Endothelial cell of hepatic sinusoid (primary cell): Measurements from ENCODE around the gene CRLF3.
"Not testable (repeated sequence)": the region's sequence is repeated elsewhere in the genome, so short reads cannot be mapped to it uniquely, and the experiment has no call there.

ENCODE experiments used
- in situ Hi-C: cut with HindIII; loops from 2 replicates; pipeline ENCODE4 v1.10.0; 2017; ENCODE audit warnings: low sequenced_read_pairs

The CRLF3 gene

DNA sequence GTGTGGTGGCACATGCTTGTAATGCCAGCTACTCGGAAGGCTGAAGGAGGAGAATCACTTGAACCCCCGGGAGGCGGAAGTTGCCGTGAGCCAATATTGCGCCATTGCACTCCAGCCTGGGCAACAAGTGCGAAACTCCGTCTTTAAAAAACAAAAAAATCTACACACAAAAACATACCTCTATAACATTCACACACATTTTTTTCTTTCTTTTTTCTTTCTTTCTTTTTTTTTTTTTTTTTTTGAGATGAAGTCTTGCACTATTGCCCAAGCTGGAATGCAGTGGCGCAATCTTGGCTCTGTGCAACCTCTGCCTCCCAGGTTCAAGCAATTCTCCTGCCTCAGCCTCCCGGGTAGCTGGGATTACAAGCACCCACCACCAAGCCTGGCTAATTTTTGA lies 9.6 kb downstream of the CRLF3 start:
- in situ Hi-C loops, result not testable (repeated sequence)

DNA sequence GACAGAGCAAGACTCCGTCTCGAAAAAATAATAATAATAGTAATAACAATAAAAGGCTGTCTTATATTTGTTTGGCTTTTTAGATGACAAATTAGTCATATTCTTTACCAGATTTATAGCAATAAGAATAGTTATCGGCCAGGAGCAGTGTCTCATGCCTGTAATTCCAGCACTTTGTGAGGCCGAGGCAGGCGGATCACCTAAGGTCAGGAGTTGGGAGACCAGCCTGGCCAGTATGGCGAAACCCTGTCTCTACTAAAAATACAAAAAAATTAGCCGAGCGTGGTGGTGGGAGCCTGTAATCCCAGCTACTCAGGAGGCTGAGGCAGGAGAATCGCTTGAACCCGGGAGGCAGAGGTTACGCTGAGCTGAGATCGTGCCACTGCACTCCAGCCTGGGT lies 10.3 kb downstream of the CRLF3 start:
- in situ Hi-C loops, result not testable (repeated sequence)

DNA sequence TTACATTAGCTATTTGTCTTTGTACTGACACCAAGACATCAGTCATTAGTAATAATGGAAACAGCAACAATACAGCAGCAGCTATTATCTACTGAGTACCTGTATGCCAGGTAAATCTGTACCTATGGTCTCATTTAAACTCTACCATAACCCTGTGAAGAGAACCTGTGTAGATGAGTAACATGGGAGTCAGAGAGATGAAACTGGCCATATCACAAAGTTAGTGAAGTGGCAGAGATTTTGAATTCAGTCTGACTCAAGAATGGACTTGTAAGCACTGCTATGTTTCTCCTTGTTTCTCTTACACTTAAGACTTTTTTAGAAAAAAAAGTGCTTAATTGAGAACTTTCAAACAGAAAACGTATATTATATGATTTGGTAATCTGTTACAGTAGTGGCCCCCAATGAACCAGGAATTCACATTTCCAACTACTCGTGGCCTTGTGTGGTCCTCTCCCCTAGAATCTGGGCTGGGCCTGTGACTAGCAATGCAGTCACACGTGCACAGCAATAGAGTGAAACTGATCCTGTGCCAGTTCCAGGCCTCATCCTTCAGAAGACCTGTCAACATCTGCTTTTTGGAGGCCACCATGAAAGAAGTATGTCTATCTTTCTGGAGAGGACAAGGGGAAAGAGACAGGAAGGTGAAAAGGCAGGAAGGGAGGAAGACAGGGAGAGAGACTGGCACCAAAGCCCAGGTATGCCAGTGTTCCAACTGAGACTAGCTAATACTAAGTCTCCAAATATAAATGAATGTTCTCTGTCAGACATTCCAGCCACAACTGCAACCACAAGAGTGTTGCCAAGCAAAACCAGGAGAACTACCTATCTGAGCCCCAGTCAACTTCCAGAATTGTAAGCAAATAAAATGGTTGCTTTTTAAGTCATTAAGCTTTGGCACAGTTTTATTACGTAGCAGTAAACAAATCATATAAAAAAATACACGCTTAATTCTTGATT lies 12.0 kb downstream of the CRLF3 start:
- in situ Hi-C loops, result no loop called here

DNA sequence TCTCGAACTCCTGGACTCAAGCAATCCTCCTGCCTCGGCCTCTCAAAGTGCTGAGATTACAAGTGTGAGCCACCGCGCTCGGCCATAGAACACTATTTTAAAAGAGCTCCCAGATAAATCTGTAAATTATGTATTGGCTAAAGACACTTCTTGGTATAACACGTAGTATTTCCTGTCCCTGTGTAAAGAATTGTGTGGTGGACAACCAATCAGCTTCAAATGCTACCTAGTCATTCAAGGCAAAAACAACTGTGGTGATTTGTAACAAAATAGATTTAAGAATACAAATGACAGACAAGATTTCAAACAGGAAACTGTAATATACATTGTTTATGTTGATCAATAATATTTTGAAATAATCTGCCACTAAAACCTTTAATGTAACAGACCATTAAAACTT lies 14.6 kb downstream of the CRLF3 start:
- in situ Hi-C loops, result no loop called here

DNA sequence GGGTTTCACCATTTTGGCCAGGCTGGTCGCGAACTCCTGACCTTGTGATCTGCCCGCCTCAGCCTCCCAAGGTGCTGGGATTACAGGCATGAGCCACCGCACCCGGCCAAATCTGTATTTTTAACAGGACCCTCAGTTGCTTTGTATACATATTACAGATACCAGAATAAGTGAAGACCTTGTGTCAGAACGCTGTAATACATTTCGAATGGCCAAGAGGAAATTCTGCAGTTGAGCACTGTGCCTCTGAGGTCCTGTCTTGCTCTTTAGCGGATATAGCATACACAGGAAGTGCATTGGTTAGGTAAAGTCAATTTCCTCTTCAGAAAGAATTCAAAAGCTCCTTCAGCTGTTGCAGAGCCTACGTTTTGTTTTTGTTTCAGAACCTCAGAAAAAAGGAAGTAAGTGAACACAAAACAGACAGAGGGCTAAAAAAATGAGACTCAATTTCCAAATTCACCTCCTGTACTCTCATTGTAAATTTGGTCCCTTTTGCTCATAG lies 15.7 kb downstream of the CRLF3 start:
- in situ Hi-C loops, result no loop called here

DNA sequence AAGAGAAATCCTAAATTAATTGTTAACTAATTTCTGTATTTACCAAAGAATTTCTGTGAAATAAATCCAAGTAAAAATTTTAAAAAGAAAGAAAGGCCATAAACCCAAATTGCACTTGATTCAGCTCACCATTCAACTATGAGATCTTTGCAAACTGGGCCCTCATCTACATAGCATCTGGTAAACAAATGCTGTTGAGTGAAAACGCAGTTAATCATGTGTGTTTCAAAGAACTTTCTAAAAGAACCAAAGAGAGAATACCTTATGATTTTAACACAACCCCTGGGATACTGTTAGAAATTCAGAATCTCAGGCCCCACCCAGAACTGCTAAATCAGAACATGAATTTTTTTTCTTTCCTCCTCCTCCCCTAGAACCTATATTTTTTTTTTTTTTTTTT lies 16.6 kb downstream of the CRLF3 start:
- in situ Hi-C loops, result no loop called here

DNA sequence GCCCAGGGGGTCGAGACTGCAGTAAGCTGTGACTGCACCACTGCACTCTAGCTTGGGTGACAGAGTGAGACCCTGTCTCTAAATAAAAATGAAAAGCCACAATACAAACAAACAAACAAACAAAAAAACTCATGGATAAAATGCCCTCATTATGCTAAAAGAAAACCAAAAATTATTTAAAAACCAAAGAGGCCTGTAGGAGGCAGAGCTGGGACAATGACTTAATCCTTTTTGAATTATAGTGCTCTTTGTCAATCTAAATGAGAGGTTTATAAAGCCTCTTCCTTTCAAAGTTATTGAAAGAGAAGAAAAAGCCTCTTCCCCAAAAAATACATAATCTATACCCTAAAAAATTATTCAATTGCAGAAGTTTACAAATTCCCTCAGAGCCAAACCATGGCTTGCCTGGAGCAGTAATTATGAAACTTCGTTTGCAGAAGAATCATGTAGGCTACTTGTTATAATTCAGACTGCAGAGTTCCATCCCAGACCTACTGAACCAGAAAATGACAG lies 18.5 kb downstream of the CRLF3 start:
- in situ Hi-C loops, result no loop called here

DNA sequence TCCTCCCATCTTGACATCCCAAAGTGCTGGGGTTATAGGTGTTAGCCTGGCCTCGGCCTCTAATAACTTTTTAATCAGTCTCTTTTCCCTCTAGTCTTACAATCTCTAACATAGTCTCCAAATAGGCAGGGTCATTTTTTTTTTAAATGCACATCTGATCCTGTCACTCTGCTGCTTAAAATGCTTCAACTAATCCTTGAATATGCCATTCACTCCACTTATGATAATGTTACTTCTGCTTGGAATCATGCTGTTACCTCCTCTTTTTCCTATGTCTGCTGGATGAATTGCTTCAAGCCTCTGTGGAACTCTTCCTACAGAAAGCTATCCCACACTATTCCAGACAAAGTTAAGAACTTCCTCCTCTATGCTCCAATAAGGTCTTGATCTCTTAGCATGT lies 22.8 kb downstream of the CRLF3 start:
- in situ Hi-C loops, result no loop called here

DNA sequence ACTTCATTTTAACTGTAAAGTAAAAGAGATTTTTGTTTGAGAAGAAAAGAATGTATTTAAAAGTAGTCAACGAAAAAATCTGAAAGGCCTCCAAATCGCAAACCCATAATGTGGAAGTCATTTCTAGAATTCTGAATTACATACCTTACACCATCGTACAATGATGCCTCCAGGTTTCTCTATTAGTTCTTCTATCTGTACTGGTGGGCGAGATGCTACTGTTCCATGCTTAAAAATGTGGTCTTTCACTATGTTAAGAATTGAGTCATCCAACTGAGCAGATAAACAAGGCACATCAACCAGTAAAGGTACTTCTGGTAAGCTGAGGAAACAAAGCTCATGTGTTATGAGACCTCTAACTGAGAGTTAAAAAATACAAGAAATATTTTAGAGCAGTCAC lies 28.5 kb downstream of the CRLF3 start:
- in situ Hi-C loops, result no loop called here

DNA sequence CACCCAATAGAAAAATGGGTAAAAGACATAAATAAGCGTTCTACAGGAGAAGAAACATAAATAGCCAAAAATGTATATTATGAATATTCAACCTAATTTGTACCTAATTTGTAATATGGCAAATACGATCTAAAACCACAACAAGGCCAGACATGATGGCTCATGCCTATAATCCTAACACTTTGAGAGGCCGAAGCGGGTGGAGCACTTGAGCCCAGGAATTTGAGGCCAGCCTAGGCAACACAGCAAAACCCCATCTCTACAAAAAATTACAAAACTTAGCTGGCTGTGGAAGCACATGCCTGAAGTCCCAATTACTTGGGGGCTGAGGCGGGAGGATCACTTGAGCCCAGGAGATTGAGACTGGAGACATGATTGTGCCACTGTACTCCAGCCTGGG lies 30.1 kb downstream of the CRLF3 start:
- in situ Hi-C loops, result no loop called here

DNA sequence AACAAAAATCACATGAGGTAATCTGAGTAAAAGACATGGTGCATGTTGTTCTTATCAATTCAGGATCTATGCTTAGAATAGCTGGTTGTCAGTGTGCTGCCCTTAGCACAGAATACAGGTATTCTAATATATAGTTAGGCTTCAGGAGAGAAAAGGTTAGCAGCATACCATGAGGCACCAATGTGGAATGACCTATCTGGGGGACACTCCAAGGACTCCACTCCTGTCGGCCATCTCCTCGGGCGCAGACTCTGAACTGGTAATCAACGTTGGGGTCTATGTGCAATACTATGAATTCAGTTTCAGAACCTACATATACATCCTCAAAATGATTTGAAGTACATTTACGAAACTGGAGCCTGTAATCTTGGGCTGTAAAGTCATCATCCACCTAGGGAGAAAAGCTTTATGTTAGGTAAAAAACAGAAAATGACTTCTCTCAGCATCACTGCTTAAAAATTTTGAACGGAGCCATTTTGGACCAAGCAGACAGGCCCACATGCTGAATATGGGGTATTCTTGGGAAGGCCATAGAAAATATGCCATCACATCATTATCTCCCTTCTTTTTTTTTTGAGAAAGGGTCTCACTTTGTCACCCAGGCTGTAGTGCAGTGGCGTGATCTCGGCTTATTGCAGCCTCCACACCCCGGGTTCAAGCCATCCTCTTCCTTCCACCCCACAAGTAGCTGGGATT lies 31.1 kb downstream of the CRLF3 start:
- in situ Hi-C loops, result no loop called here

DNA sequence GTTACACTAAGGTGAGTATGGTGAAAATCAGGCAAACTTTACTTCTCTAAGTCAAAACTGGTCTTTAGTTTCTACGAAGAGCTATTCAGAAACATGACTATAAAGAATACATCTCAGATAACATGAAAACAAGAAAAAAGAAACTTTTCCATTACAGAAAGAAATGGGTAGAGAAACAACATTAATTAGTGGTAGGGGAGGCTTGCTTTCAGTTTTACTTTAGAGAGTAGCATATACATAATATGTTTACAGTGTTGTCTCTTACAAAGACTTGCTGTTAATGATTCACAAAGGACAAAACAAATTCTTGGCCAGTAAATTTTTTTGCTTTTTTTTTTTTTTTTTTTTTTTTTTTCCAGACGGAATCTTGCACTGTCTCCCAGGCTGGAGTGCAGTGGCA lies 34.2 kb downstream of the CRLF3 start:
- in situ Hi-C loops, result no loop called here

DNA sequence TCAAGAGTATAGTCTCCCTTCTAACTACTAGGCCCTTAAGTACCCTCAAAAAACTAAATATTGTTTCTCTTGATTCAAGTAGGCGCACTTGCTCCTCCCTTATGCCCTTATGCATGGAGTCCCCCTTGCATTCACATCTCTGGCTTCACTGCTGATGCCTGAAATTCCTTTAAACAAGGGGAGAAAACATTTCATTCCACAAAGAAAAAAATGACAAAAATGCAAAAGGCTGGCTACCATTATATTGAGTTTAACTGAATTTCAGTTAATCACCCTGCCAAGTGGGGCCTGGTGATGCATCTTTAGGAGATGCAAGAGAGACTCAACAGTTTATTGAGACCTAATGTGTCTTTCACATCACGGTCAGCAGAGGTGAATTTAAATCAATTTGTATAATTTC lies 35.6 kb downstream of the CRLF3 start:
- in situ Hi-C loops, result no loop called here

DNA sequence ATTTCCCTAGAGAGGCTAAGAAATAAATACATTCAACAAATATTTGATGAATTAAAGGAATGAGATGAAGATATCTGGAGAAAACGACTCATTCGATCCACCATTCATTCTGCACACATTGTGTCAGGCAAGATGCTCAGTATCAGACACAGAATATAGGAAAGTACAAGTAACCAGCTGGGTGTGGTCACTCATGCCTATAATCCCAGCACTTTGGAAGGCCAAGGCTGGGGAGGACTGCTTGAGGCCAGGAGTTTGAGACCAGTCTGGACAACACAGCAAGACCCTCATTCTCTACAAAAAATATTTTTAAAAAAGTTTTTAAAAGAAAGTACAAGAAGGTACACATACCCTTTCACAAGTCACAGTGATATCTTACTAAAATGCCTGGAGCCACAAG lies 42.3 kb downstream of the CRLF3 start:
- in situ Hi-C loops, result no loop called here

DNA sequence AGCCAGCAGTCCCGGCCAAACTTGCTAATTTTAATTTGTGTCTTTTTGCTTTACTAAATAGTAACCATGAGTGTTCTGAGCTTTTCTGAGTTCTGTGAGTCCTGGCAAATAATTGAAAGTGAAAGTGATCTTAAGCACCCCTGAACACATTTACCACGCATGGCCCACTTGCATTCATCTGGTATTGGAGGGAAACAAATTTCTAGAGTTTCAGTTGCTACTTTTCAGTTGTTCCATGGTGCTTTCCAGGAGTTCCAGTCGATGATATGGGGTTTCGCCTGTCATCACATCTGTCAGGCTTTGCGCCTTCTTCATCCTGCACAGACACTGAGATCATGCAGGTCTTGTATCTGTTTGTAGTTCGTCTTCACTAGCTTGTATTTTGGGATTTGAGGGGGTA lies 44.1 kb downstream of the CRLF3 start:
- in situ Hi-C loops, result no loop called here

DNA sequence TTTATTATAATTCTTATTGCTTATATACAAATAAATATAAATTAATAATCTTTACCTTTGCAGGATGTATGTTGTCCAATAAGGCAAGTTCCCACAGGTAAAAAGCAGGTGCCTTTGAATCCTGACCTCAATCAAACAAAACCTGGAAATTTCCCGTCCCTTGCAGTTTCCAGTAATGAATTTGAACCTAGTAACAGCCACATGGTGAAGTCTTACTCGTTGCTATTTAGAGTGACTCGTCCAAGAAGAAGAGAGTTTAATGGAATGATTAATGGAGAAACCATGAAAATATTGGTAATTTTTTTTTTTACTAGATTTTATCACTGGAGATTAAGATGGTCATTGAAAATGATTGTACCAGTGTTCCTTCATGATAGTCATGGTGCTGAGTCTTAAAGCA lies 55.7 kb downstream of the CRLF3 start:
- in situ Hi-C loops, result not testable (repeated sequence)

DNA sequence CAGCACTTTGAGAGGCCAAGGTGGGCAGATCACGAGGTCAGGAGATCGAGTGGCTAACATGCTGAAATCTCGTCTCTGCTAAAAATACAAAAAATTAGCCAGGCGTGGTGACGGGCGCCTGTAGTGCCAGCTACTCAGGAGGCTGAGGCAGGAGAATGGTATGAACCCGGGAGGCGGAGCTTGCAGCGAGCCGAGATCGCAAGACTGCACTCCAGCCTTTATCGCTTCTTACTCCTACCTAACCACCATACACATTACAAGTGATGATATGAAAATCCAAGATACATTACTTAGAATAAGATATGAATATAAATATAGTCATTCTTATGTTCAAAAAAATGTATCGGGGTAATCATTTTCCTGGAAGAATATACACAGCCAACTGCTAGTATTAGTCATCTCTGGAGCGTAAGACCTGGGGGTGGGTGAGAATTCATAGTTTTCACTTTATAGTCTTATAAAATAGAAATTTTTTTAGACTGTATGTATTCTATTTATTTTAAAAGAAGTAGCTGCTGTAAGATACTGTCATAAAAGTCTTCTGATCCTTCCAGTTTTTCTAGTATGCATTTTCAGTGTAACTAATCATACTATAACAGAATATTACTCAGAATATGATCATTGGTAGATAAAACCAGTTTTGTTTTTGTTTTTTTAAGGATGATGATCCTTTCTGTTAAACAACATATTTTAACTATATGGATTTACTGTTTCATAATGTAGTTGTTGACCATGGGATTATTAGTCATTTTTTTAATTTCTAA lies 56.7 kb downstream of the CRLF3 start:
- in situ Hi-C loops, result not testable (repeated sequence)

DNA sequence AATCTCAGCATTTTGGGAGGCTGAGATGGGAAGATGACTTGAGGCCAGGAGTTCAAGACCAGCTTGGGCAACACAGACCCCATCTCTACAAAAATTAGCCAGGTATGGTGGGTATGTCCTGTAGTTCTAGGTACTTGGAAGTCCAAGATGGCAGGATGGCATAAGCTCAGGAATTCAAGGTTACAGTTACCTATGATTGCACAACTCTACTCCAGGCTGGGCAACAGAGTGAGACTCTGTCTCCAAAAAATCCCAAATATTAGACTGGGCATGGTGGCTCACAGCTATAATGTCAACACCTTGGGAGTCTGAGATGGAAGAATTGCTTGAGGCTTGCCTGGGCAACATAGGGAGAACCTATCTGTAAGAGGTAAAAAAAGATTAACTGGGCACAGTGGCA lies 63.4 kb downstream of the CRLF3 start:
- in situ Hi-C loops, result no loop called here

DNA sequence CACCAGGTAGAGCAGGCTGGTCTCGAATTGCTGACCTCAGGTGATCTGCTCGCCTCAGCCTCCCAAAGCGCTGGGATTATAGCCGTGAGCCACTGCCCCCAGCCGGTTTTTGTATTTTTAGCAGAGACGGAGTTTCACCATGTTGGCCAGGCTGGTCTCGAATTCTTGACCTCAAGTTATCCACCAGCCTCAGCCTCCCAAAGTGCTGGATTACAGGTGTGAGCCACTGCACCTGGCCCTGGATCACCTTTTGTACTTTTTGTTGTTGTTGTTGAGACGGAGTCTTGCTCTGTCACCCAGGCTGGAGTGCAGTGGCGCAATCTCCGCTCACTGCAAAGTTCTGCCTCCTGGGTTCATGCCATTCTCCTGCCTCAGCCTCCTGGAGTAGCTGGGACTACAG lies 71.2 kb downstream of the CRLF3 start:
- in situ Hi-C loops, result not testable (repeated sequence)

DNA sequence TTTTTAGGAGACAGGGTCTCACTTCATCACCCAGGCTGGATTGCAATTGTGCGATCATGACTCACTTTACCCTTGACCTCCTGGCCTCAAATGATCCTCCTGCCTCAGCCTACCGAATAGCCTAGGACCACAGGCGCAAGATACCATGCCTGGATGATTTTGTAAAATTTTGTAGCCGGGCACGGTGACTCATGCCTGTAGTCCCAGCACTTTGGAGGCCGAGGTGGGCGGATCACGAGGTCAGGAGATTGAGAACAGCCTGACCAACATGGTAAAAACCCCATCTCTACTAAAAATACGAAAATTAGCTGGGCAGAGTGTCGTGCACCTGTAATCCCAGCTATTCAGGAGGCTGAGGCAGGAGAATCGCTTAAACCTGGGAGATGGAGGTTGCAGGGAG lies 73.5 kb downstream of the CRLF3 start:
- in situ Hi-C loops, result not testable (repeated sequence)

DNA sequence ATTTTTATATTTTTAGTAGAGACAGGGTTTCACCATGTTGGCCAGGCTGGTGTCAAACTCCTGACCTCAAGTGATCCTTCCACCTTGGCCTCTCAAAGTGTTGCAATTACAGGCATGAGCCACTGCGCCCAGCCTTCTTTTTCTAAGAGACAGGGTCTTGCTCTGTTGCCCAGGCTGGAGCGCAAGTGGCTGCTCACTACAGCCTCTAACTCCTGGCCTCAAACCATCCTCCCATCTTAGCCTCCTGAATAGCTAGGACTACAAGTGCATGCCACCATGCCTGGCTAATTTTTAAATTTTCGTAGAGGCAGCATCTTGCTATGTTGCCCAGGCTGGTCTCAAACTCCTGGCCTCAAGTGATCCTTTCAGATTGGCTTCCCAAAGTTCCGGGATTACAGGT lies 76.9 kb downstream of the CRLF3 start:
- in situ Hi-C loops, result not testable (repeated sequence)
